Mesothelial cell of epicardium (in vitro differentiated cells): ENCODE data around the gene TMEM164. TPM values are rescaled to one million over a fixed set of nuclear protein-coding genes. Genes with fewer than 3 reads are reported as not detected.

Source experiments
- DNase-seq, 2 experiments: peaks; one replicate each; pipeline ENCODE4 v3.0.0; 2021; ENCODE audit warnings: low spot score in 2 of 2; ENCODE audit not compliant: unreplicated experiment in 2 of 2
- H3K27ac Mint-ChIP-seq: 2 replicates; pipeline ENCODE4 v1.8.0; 2021; ENCODE audit warnings: mixed read lengths
- H3K27me3 Mint-ChIP-seq: 2 replicates; pipeline ENCODE4 v1.8.0; 2021; ENCODE audit warnings: low read depth, mixed read lengths
- H3K36me3 Mint-ChIP-seq: 2 replicates; pipeline ENCODE4 v1.8.0; 2021; ENCODE audit warnings: mixed read lengths
- H3K4me1 Mint-ChIP-seq: 2 replicates; pipeline ENCODE4 v1.8.0; 2021; ENCODE audit warnings: mixed read lengths
- H3K4me3 Mint-ChIP-seq: 2 replicates; pipeline ENCODE4 v1.8.0; 2021; ENCODE audit warnings: mild to moderate bottlenecking, moderate library complexity, mixed read lengths
- H3K9me3 Mint-ChIP-seq: 2 replicates; pipeline ENCODE4 v1.8.0; 2021; ENCODE audit warnings: mixed read lengths
- total RNA-seq: library from RNA; stranded (reverse); gene quantifications from 3 replicates; pipeline ENCODE4 v1.2.1, GENCODE V29; 2021
- TF ChIP-seq, protein P1 (sequence below): fragments of 200-600 bp; sonication (generic); IDR thresholded peaks from one replicate; pipeline ENCODE4 v1.5.0; 2021; ENCODE audit warnings: antibody characterized with exemption; ENCODE audit not compliant: unreplicated experiment

TMEM164 gene
- total RNA-seq, 1 donor from 2014 or later = 42.5 TPM

DNA sequence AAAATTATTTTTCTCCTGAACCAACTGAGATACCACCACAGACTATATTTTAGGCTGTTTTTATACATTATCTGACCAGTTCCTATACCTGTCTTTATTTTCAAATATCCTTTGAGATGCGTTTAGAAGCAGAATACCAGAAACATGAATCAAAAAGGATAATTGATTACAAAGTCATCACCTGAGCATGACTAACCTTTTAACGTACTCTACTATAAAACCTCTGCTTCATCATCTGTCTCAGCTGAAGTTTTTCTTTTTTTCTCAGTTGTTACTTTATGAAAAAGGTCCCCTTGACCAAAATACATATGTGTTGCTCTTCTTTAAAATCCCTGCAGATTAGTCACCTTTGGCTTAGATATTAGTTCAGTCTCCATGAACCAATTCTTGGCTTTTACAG is 205.2 kb downstream of the TMEM164 start:
- TF ChIP-seq, protein P1, sequence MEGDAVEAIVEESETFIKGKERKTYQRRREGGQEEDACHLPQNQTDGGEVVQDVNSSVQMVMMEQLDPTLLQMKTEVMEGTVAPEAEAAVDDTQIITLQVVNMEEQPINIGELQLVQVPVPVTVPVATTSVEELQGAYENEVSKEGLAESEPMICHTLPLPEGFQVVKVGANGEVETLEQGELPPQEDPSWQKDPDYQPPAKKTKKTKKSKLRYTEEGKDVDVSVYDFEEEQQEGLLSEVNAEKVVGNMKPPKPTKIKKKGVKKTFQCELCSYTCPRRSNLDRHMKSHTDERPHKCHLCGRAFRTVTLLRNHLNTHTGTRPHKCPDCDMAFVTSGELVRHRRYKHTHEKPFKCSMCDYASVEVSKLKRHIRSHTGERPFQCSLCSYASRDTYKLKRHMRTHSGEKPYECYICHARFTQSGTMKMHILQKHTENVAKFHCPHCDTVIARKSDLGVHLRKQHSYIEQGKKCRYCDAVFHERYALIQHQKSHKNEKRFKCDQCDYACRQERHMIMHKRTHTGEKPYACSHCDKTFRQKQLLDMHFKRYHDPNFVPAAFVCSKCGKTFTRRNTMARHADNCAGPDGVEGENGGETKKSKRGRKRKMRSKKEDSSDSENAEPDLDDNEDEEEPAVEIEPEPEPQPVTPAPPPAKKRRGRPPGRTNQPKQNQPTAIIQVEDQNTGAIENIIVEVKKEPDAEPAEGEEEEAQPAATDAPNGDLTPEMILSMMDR = no peak
- Mint-ChIP-seq H3K4me1 (peaks cover 24% of the 10 kb centered on the region), H3K9me3 (no peaks in the 10 kb centered on the region), H3K36me3 (no peaks in the 10 kb centered on the region), H3K27me3 (no peaks in the 10 kb centered on the region), H3K4me3 (no peak overlapping the region), H3K27ac (no peak overlapping the region)
- no peak for DNase-seq

DNA sequence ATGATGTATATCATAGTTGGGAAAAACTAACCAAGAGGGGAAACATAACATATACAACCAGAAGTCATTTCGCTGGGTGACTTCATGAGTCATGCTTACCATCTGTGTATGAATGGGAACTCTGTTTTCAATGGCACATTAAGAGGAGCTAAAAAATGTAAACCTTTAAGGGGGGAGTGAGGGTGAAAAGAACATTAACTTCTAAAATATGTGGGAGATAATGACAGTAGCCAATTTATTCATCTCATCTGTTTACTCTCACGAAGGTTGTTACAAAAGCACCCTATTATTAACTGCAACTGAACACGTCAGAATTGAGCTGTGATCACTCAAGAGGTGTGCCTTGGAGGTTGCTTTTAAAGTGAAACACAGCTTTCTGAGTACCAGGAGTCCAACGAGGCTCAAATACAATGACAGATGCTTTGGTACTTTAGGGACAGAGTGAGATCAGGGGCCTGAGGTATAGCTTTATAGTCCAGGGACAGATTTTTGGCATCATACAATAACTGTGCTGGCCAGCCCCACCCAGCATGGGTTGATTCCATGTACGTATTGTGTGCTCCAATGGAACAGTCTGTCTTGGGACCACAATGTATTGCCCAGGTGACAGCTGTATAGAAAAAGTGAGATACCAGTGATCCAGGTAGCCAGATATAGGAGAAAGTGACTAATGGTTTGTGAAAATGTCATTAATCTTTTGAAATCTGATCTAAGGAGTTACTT is 207.7 kb downstream of the TMEM164 start:
- H3K36me3 Mint-ChIP-seq = no peaks in the 10 kb centered on the region
- H3K4me1 Mint-ChIP-seq = peaks cover 24% of the 10 kb centered on the region
- H3K4me3 Mint-ChIP-seq = no peak overlapping the region
- no peak for DNase-seq
- H3K27ac Mint-ChIP-seq = peak overlapping the region; percentile 39
- TF ChIP-seq, protein P1 = no peak
- H3K9me3 Mint-ChIP-seq = no peaks in the 10 kb centered on the region
- no peaks in the 10 kb centered on the region for H3K27me3 Mint-ChIP-seq

DNA sequence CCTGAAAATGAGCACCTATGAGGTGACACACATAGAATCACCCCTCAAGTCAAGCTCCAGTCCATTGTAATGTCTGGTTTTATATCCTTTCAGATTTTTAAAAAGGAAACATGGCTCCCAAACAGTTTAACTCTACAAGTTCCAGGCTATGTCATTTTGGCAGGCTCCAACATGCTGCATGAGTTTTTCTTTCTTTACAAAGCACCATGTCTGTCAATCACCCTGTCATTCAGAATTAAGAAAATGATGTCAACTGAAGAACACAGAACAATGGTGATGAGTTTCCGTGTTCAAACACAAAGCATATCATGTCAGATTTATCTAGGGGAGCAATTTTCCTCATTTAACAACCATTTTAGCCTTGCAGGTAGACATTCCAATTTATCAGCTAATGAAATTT is 208.4 kb downstream of the TMEM164 start:
- H3K27me3 Mint-ChIP-seq = no peaks in the 10 kb centered on the region
- H3K4me3 Mint-ChIP-seq = no peak overlapping the region
- H3K9me3 Mint-ChIP-seq = no peaks in the 10 kb centered on the region

DNA sequence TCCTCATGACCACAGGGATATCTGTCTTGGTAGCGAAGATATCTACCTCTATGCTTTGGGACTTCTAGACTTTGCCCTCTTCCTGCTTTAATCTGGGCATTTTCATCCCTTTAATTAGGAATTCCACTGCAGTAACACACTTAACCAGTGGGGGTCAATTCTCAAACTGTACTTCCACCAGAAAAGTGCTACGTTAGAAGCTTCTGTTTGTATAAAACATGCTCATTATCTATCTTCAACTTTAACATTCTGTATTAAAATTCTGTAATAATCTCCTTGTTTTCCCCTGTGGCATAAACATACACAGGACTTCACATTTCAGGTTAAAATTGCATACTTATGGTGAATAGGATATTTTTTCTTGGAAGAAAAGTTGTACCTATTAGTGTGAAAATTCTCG is 209.4 kb downstream of the TMEM164 start:
- Mint-ChIP-seq H3K27ac (no peak overlapping the region), H3K9me3 (no peaks in the 10 kb centered on the region), H3K27me3 (no peaks in the 10 kb centered on the region), H3K4me1 (peaks cover 22% of the 10 kb centered on the region), H3K4me3 (no peak overlapping the region), H3K36me3 (no peaks in the 10 kb centered on the region)
- TF ChIP-seq, protein P1 = peak; percentile 56
- no peak for DNase-seq

More for the DNA sequence above, 208.4 kb downstream of the TMEM164 start:
- H3K36me3 Mint-ChIP-seq = no peaks in the 10 kb centered on the region
- DNase-seq = no peak
- H3K27ac Mint-ChIP-seq = no peak overlapping the region
- peaks cover 19% of the 10 kb centered on the region for H3K4me1 Mint-ChIP-seq
- TF ChIP-seq, protein P1 = no peak

DNA sequence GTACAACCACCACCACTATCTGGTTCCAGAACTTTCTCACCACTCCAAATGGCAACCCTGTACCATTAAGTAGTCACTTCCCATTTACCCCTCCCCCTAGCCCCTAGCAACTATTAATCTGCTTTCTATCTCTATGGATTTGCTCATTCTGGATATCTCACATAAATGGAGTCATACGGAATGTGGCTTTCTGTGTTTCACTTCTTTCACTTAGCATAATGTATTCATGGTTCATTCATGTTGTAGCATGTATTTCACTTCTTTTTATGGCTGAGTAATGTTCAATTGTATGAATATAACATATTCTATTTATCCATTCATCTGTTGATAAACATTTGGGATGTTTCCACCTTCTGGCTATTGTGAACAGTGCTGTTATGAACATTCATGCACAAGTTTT is 210.3 kb downstream of the TMEM164 start:
- Mint-ChIP-seq H3K9me3 (no peaks in the 10 kb centered on the region), H3K4me1 (peaks cover 26% of the 10 kb centered on the region), H3K36me3 (no peaks in the 10 kb centered on the region), H3K27me3 (no peaks in the 10 kb centered on the region), H3K27ac (no peak overlapping the region), H3K4me3 (no peak overlapping the region)
- TF ChIP-seq, protein P1 = no peak
- no peak for DNase-seq

DNA sequence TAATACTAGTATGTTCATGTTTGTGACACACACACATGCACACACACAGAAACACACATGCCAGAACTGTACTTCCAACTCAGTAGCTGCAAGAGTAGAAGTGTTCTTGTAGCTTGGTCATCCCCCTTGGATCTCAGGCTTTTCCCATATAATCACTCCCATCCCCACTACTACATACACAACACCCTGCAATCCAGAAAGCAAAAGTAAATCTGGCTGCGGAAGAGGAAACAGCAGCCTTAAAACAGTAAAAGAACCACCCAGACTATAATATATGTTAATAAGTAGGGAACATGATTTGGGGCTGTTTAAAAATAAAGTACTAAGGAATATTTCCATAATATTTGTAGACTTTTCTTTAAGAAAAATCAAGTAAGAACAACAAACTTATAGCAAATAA is 211.8 kb downstream of the TMEM164 start:
- Mint-ChIP-seq H3K36me3 (no peaks in the 10 kb centered on the region), H3K4me3 (no peak overlapping the region), H3K27ac (no peak overlapping the region), H3K27me3 (no peaks in the 10 kb centered on the region), H3K9me3 (no peaks in the 10 kb centered on the region), H3K4me1 (peaks cover 24% of the 10 kb centered on the region)
- no peak for DNase-seq
- TF ChIP-seq, protein P1 = no peak
